SH-SY5Y (cell line): Measurements from ENCODE around the gene EFCAB8.

Experiments used
- GATA2 ChIP-seq: IDR thresholded peaks from 2 replicates; pipeline ENCODE4 v1.6.1; 2011; ENCODE audit warnings: mild to moderate bottlenecking, low read depth, low read length
- GATA3 ChIP-seq: IDR thresholded peaks from 2 replicates; pipeline ENCODE4 v1.6.1; 2011; ENCODE audit warnings: low read depth, mild to moderate bottlenecking, low read length, moderate library complexity

- TF ChIP-seq GATA2 (no peak), GATA3 (no peak)
These were observed 113.7 kb downstream of the EFCAB8 start for GRCh38 chr20:32972181-32973076.
